Prostate gland (tissue), 2 donors: ENCODE results near the gene ITGA6.

Experiments
- CTCF ChIP-seq, 4 experiments: fragments of 200-600 bp in 2 of 4; fragments of 450-650 bp in 2 of 4; sonication (generic) in 2 of 4; IDR thresholded peaks; 1 replicate in 3 of 4; 2 replicates in 1 of 4; pipeline ENCODE4 v1.5.1; 2016 to 2019; ENCODE audit warnings: antibody characterized with exemption in 4 of 4, mild to moderate bottlenecking in 2 of 4, moderate library complexity in 2 of 4
- POLR2A ChIP-seq: fragments of 450-650 bp; IDR thresholded peaks from one replicate; pipeline ENCODE4 v1.6.1; 2016; ENCODE audit warnings: antibody characterized with exemption, mild to moderate bottlenecking
- POLR2AphosphoS5 ChIP-seq: sonication (generic); formaldehyde crosslinking; IDR thresholded peaks from one replicate; pipeline ENCODE4 v1.6.1; 2017; ENCODE audit warnings: antibody characterized with exemption

- no peak for TF ChIP-seq CTCF (IDR thresholded peaks at IDR 0.05)
- TF ChIP-seq POLR2AphosphoS5 = no peak
- TF ChIP-seq POLR2A = no peak
These were observed 45.8 kb downstream of the ITGA6 start for GRCh38 chr2:172473167-172473566.
